CD4-positive, CD25-positive, alpha-beta regulatory T cell (primary cell): ENCODE data around the gene PCBP2. TPM values are rescaled to one million over a fixed set of nuclear protein-coding genes. Genes with fewer than 3 reads are reported as not detected.

ENCODE experiments used
- ATAC-seq, 2 donors: fragments of 150-1000 bp; cut with Tn5 transposase; one replicate each; pipeline ENCODE4 v1.10.0; 2021; ENCODE audit warnings: low read depth in 2 of 2, moderate number of reproducible peaks in 2 of 2, moderate library complexity in 1 of 2
- DNase-seq, 3 donors: peaks; one replicate each; pipeline versions ENCODE4 v3.0.0 to v3.0.0-alpha.2; 2012 to 2022; ENCODE audit warnings: mixed read lengths in 1 of 3
- H3K27ac ChIP-seq: one replicate; pipeline ENCODE4 v1.7.0; 2013; ENCODE audit warnings: mild to moderate bottlenecking, low read length; ENCODE audit not compliant: insufficient read depth, poor library complexity, severe bottlenecking
- H3K27me3 ChIP-seq: one replicate; pipeline ENCODE4 v1.7.0; 2013; ENCODE audit warnings: low read length; ENCODE audit not compliant: control insufficient read depth, insufficient read depth
- H3K36me3 ChIP-seq: one replicate; pipeline ENCODE4 v1.7.0; 2013; ENCODE audit warnings: mild to moderate bottlenecking, low read length, moderate library complexity; ENCODE audit not compliant: control insufficient read depth, insufficient read depth
- H3K4me1 ChIP-seq: 2 replicates; pipeline ENCODE4 v1.7.0; 2013; ENCODE audit warnings: mild to moderate bottlenecking, low read length; ENCODE audit not compliant: insufficient read depth, control insufficient read depth, poor library complexity, severe bottlenecking
- H3K4me3 ChIP-seq: one replicate; pipeline ENCODE4 v1.7.0; 2013; ENCODE audit warnings: low read depth, mild to moderate bottlenecking, low read length, moderate library complexity
- H3K9me3 ChIP-seq, 2 experiments: 1 replicate in 1 of 2; 2 replicates in 1 of 2; pipeline ENCODE4 v1.7.0; 2013; ENCODE audit warnings: low read length in 2 of 2, mild to moderate bottlenecking in 1 of 2, moderate library complexity in 1 of 2; ENCODE audit not compliant: control insufficient read depth in 2 of 2
- H3K27ac Mint-ChIP-seq, 3 donors: one replicate each; pipeline ENCODE4 v1.8.0; 2020 to 2022; ENCODE audit warnings: mild to moderate bottlenecking in 3 of 3, mixed read lengths in 3 of 3, moderate library complexity in 2 of 3
- H3K27me3 Mint-ChIP-seq: one replicate; pipeline ENCODE4 v1.8.0; 2022; ENCODE audit warnings: mild to moderate bottlenecking, mixed read lengths
- H3K36me3 Mint-ChIP-seq: one replicate; pipeline ENCODE4 v1.8.0; 2020; ENCODE audit warnings: mixed read lengths
- H3K4me1 Mint-ChIP-seq, 4 donors: one replicate each; pipeline ENCODE4 v1.8.0; 2020 to 2022; ENCODE audit warnings: mixed read lengths in 4 of 4, mild to moderate bottlenecking in 1 of 4
- H3K4me3 Mint-ChIP-seq, 4 donors: one replicate each; pipeline ENCODE4 v1.8.0; 2020 to 2022; ENCODE audit warnings: mild to moderate bottlenecking in 4 of 4, mixed read lengths in 4 of 4, moderate library complexity in 3 of 4
- H3K9me3 Mint-ChIP-seq, 7 donors: one replicate each; pipeline ENCODE4 v1.8.0; 2020 to 2022; ENCODE audit warnings: mixed read lengths in 7 of 7, mild to moderate bottlenecking in 3 of 7, moderate library complexity in 2 of 7
- polyA plus RNA-seq, 4 donors: library from polyadenylated mRNA; unstranded; fragments of 300-500 nt; fragmentation: Illumina TruSeq; gene quantifications; one replicate each; pipeline ENCODE4 v1.2.3, GENCODE V29; 2021
- total RNA-seq: library from RNA; stranded (reverse); gene quantifications from one replicate; pipeline ENCODE4 v1.2.3, GENCODE V29; 2022

Gene PCBP2
- total and polyA plus RNA-seq, 5 donors from 2014 or later = 113 to 931 (median 136) TPM

DNA sequence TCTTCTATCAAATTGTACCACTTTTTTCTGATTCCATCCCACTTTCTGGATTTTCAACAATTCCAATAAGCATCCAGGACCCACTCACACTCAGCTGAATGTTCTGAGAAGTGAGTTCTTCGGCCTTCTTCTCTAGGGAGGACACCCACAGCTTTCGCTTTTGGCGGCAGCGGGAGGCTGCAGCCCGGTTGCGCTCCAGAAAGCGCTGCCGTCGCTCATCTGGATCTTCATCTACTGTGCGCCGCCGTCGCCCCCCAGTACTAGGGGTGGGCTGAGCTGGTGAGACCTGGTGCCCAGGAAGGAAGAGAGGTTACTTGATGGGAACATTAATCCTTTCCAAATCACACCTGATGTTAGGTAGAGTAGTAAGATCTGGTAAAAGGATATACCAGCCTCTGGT lies 72.6 kb downstream of the PCBP2 start:
- Mint-ChIP-seq H3K4me3 (no peak overlapping the region), H3K36me3 (peaks cover 33% of the 10 kb centered on the region)
- peaks cover 59% of the 10 kb centered on the region for H3K36me3 ChIP-seq

GRCh38 chr12:53530061-53530460 lies 78.2 kb downstream of the PCBP2 start:
- Mint-ChIP-seq H3K27me3 (no peaks in the 10 kb centered on the region), H3K4me1 (no peaks in the 10 kb centered on the region), H3K27ac (no peak overlapping the region), H3K36me3 (peaks cover 30% of the 10 kb centered on the region), H3K4me3 (no peak overlapping the region), H3K9me3 (no peaks in the 10 kb centered on the region)
- no peak for DNase-seq
- H3K4me1 ChIP-seq = no peaks in the 10 kb centered on the region
- no peaks in the 10 kb centered on the region for H3K27me3 ChIP-seq
- H3K27ac ChIP-seq = no peak overlapping the region
- ATAC-seq = no peak
- peaks cover 57% of the 10 kb centered on the region for H3K36me3 ChIP-seq
- H3K9me3 ChIP-seq = no peaks in the 10 kb centered on the region
- no peak overlapping the region for H3K4me3 ChIP-seq

More for the DNA sequence above, 72.6 kb downstream of the PCBP2 start:
- Mint-ChIP-seq H3K27ac (no peak overlapping the region), H3K4me1 (no peaks in the 10 kb centered on the region), H3K27me3 (no peaks in the 10 kb centered on the region), H3K9me3 (no peaks in the 10 kb centered on the region)
- no peak overlapping the region for H3K27ac ChIP-seq
- H3K4me3 ChIP-seq = no peak overlapping the region
- H3K27me3 ChIP-seq = no peaks in the 10 kb centered on the region
- ATAC-seq = no peak
- DNase-seq = no peak
- no peaks in the 10 kb centered on the region for H3K9me3 ChIP-seq
- H3K4me1 ChIP-seq = no peaks in the 10 kb centered on the region

Other genes starting within 250 kb of the PCBP2 start
- gene ITGB7, start 244.9 kb upstream of the PCBP2 start, total RNA-seq = 297 TPM
- gene ITGB7, start 244.9 kb upstream of the PCBP2 start, polyA plus RNA-seq = 100 to 1,000 TPM; 279 to 382 (median 330) TPM
- 16.8 TPM for gene RARG, start 219.9 kb upstream of the PCBP2 start, total RNA-seq
- gene RARG, start 219.9 kb upstream of the PCBP2 start, polyA plus RNA-seq = 1 to 10 TPM; 1.5 to 5.1 (median 2.4) TPM
- gene ESPL1, start 183.8 kb upstream of the PCBP2 start, total RNA-seq = 2.7 TPM
- under 1 TPM in 3 of 4 donors, not detected in 1; 0.05 to 0.24 (median 0.11) TPM for gene ESPL1, start 183.8 kb upstream of the PCBP2 start, polyA plus RNA-seq
- 506 TPM for gene PFDN5, start 156.6 kb upstream of the PCBP2 start, total RNA-seq
- gene PFDN5, start 156.6 kb upstream of the PCBP2 start, polyA plus RNA-seq = 1,000 to 10,000 TPM; 1,352 to 1,800 (median 1,601) TPM
- gene MYG1, start 152.4 kb upstream of the PCBP2 start, total RNA-seq = 33.9 TPM
- gene MYG1, start 152.4 kb upstream of the PCBP2 start, polyA plus RNA-seq = 10 to 100 TPM; 85.0 to 98.1 (median 94.4) TPM
- 36.8 TPM for gene AAAS, start 130.5 kb upstream of the PCBP2 start, total RNA-seq
- gene AAAS, start 130.5 kb upstream of the PCBP2 start, polyA plus RNA-seq = 10 to 100 TPM; 34.0 to 45.9 (median 37.8) TPM
- not detected for gene SP7, start 115.7 kb upstream of the PCBP2 start, total RNA-seq
- under 1 TPM in 1 of 4 donors, not detected in 3; 0.07 TPM for gene SP7, start 115.7 kb upstream of the PCBP2 start, polyA plus RNA-seq
- gene SP1, start 71.9 kb upstream of the PCBP2 start, total RNA-seq = 79.0 TPM
- gene SP1, start 71.9 kb upstream of the PCBP2 start, polyA plus RNA-seq = 1 to 10 TPM; 8.1 to 9.3 (median 8.2) TPM
- not detected for gene AMHR2, start 28.2 kb upstream of the PCBP2 start, total RNA-seq
- not detected for gene AMHR2, start 28.2 kb upstream of the PCBP2 start, polyA plus RNA-seq
- 187 TPM for gene PRR13, start 10.4 kb upstream of the PCBP2 start, total RNA-seq
- 100 to 1,000 TPM; 525 to 639 (median 574) TPM for gene PRR13, start 10.4 kb upstream of the PCBP2 start, polyA plus RNA-seq
- gene MAP3K12, start 47.4 kb downstream of the PCBP2 start, total RNA-seq = 31.5 TPM
- 1 to 10 TPM; 3.8 to 4.6 (median 4.4) TPM for gene MAP3K12, start 47.4 kb downstream of the PCBP2 start, polyA plus RNA-seq
- 25.1 TPM for gene TARBP2, start 49.2 kb downstream of the PCBP2 start, total RNA-seq
- gene TARBP2, start 49.2 kb downstream of the PCBP2 start, polyA plus RNA-seq = 10 to 100 TPM; 22.5 to 29.1 (median 25.6) TPM
- not detected for gene NPFF, start 55.4 kb downstream of the PCBP2 start, total RNA-seq
- gene NPFF, start 55.4 kb downstream of the PCBP2 start, polyA plus RNA-seq = not detected
- 41.0 TPM for gene ATF7, start 174.3 kb downstream of the PCBP2 start, total RNA-seq
- 10 to 100 TPM; 11.6 to 16.7 (median 14.3) TPM for gene ATF7, start 174.3 kb downstream of the PCBP2 start, polyA plus RNA-seq
- gene ATP5MC2, start 224.0 kb downstream of the PCBP2 start, total RNA-seq = 228 TPM
- 100 to 1,000 TPM; 577 to 700 (median 672) TPM for gene ATP5MC2, start 224.0 kb downstream of the PCBP2 start, polyA plus RNA-seq